Parietal lobe (tissue), 1 donor: Measurements from ENCODE around the gene ZNF530. TPM values are rescaled to one million over a fixed set of nuclear protein-coding genes. Genes with fewer than 3 reads are reported as not detected.

ENCODE experiments used
- total RNA-seq: library from RNA; depleted of rRNA; stranded (reverse); fragments of >200 nt; gene quantifications from one replicate; pipeline ENCODE4 v1.2.3, GENCODE V29; 2014

Gene ZNF530
- 5.6 TPM for total RNA-seq

DNA sequence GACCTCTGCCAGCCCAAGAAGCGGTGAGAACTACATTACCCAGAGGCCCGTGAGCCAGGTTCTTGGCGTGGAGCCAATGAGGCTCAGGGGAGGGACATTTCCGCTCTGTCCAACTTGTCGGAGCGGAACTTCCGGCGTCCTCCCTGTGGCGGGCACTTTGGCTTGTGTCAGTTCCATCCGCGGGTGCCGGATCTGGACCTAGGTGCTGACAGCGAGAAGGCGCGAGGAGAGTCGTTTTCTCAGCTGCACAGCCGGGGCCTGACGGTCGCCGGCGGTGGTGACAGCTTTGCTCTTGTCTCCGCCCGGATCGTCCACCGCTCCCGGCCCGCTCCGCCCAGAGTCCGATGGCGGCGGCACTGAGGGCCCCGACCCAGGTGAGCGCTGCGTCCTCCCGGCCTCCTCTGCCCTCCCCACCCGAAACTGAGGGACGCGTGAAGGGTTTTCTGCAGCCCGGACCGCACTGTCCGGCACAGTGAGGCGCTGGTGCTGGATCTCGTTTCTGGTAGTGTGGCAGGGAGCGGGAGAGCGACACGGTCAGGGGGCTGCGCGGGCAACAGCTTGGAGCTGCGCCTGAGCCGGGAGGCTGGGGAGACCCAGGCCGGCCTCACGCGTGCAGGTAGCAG is at the start of gene ZNF530:
TSS of gene ZNF530 (plus strand) at position 125 of the 623 bp plus-strand sequence. CDS start 4,461 bp downstream, outside the sequence.

DNA sequence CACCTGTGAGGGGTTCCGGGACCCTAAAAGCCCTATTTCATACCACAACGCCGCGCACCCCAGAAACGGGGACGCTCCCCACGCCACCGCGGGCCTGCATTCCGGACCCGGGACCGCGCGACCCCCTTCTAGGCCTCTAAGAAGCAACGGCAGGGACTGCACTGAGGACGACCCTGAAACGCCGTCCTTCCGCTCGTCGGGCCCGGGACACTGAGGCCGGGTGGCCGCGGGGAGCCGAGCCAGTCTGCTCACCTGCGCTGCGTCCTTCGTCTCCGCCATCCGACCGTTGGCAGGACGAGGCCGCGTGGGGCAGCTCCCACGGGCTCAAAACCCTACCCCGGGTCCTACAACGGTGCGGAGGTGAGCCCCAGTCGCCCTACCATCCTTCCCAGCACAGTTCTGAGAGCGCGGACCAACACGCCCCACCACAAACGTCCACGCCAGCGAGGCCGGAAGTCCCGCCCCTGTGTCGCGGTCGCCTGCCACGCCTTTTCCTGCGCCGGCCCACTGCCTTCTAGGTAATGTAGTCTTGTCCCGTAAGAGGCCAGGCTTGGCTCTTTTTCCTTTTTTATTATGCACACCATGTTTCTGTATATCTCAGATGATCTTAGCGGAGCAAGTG is 40.2 kb upstream of the ZNF530 start, which contains the start of gene ZNF550:
TSS of gene ZNF550 (minus strand) at position 460 of the 622 bp plus-strand sequence. CDS start at position 279, 181 bp downstream.

DNA sequence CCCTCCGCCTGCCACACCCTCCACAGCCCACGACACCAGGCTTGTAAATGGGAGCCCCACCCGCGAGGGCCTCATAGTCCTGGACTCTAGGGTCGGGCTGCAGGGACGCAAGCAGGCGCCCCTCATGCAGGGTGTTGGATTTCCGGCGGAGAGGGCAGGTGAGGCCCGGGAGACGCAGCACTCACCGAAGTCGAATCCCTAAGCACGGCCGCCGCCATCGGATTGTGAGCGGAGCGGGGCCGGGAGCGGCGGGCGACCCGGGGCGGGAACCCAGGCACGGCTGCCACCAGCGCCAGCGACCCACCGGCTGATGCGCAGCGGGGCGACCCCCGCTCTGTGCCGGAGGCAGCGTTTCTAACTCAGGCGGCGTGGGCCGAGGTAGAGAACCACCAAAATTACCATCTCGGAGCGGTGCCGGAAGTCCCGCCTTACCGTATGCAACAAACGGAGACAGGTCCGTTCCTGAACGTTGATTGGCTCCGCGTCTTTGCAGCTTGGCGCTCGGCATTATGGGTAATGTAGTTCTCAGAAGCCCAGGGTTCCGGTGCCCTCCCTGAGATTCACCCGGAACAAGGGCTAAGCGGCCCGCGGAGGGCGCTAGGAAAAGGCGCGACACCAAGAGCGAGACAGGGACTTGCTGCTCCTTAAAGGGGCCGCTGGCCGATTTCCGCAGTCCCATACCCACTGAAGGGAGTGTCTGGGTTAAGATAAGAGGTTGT is 21.0 kb upstream of the ZNF530 start, which contains the start of gene ZNF416:
TSS of gene ZNF416 (minus strand) at position 425 of the 719 bp plus-strand sequence. CDS start at position 218, 207 bp downstream.

DNA sequence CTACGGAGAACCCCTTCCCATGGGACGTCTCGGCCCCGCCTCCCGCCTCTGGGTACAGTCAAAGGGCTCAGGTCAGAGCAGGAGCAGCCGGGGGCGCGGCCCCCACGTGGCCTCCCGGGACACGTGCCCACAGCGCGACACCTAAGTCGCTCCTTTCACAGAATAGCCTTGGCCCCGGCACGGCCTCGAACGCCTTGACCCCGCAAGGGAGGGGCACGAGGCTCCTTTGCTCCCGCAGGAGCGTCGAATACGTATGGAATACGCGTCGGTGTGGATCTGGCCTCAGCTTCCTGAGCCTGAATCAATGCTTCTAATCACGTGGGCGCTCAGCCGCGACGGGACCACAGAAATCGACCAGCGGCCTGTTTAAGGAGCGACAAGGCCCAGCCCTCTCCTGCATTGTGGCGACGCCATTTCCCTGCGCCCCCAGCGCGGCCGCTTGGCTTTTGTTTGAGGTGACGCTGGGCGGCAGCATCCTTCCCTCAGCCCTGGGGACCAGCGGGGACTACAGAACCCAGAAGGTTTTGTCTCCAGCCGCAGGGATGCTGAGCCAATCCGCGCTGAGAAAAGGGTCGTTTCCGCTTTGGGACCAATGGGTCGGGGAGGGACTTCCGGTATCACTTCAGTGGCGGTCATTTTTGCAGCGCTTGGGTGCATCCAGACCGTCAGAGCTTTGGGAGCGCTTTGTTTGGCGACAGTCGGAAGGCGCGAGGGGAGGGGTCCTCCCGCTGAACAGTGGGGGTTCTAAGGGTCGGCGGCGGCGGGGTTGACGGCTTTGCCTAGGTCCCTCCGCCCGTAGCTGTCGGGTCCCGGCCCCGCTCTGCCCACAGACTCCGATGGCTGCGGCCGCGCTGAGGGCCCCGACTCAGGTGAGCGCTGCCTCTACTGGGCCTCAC is 15.9 kb upstream of the ZNF530 start, which contains the start of gene ZIK1:
TSS of gene ZIK1 (plus strand) at position 625 of the 896 bp plus-strand sequence. CDS start at position 837, 212 bp downstream.

DNA sequence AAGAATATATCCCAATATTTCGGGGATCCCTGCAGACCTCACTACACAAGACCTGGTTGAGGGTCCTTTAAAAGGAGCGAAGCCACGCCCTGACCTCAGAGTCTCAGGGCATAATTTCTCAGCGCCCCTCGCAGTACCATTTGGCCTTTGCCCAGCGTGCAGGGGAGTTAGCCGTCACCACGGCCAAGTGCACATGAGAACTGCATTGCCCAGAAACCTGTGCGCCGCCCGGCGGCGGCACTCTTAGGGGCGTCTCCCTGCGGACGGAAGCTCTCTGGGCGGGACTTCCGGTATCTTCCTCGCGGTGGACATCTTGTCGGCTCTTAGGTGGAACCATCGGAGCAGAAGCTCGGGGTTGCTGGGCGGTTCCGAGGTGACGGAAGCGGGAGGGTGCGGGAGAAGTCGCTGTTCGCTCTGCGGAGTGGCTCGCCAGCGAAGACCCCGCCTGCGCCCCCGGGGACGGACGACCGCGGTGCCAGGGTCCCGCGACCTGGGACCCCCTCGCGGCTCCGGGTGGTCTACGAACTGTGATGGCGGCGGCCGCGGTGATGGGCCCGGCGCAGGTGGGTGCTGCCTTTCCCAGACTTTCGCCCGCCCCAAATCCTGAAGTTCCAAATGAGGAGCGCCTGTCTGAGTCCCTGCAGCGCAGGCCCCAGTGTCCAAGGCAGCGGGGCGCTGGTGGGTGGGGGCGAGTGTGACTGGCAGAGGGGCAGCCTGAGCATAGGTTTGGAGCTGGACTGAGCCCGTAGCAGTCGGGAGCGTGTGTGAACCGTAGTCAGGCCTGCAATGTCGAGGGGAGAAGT is 14.5 kb downstream of the ZNF530 start, which contains the start of gene ZNF134:
TSS of gene ZNF134 (plus strand) at position 302 of the 803 bp plus-strand sequence. CDS start 5,227 bp downstream, outside the sequence.

DNA sequence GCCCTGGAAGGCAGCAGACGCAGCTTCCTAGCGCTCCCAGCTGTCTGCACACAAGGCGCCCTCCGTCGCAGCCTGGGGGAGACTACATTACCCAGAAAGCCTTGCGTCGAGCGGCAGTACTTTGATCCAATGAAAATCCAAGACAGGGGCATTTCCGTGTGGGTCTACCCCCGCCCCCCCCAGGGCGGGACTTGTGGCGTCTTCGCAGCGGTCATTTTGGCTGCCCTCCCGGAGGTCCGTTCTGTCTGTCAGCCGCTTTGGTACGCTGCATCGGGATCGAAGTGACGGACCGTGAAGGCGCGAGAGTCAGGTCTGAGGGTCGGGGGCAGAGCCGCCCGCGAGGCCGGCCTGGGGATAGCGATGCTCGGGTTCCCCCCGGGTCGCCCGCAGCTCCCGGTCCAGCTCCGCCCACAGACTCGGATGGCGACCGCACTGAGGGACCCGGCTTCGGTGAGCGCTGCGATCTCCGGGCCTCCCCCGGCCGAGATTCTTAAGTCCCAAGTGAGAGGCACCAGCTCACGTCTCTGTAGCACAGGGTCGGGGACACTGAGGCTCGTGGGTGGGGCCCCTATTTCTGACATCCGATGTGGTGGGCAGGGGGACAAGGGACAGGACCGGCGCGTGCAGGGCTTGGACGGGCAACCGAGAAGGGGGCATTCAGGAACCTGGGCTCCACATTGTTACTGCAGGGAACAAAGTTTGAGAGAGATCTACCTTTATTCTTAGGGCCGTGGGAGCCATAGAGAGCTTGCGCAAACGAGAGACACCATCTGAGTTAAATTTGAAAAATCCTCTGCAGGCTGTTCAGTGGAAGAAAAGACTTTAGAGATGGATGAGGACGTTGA is 33.5 kb downstream of the ZNF530 start, which contains the start of gene ZNF211:
TSS of gene ZNF211 (plus strand) at position 182 of the 845 bp plus-strand sequence. CDS start at position 361, 179 bp downstream.

Other genes starting within 250 kb of the ZNF530 start
- gene ZNF304, start 248.6 kb upstream of the ZNF530 start, total RNA-seq = 22.8 TPM
- 24.1 TPM for gene TRAPPC2B, start 236.3 kb upstream of the ZNF530 start, total RNA-seq
- gene ZNF547, start 236.3 kb upstream of the ZNF530 start, total RNA-seq = 16.0 TPM
- gene ZNF548, start 210.0 kb upstream of the ZNF530 start, total RNA-seq = 68.2 TPM
- 57.9 TPM for gene ZNF17, start 188.7 kb upstream of the ZNF530 start, total RNA-seq
- gene ZNF749, start 164.6 kb upstream of the ZNF530 start, total RNA-seq = 49.8 TPM
- gene VN1R1, start 142.7 kb upstream of the ZNF530 start, total RNA-seq = 11.0 TPM
- 77.3 TPM for gene ZNF772, start 122.3 kb upstream of the ZNF530 start, total RNA-seq
- gene ZNF419, start 112.1 kb upstream of the ZNF530 start, total RNA-seq = 29.7 TPM
- gene ZNF773, start 99.9 kb upstream of the ZNF530 start, total RNA-seq = 35.4 TPM
- gene ZNF549, start 72.5 kb upstream of the ZNF530 start, total RNA-seq = 41.9 TPM
- 21.3 TPM for gene ZNF550, start 40.0 kb upstream of the ZNF530 start, total RNA-seq
- gene ZNF416, start 21.0 kb upstream of the ZNF530 start, total RNA-seq = 15.0 TPM
- 30.4 TPM for gene ZIK1, start 15.7 kb upstream of the ZNF530 start, total RNA-seq
- 50.1 TPM for gene ZNF134, start 14.4 kb downstream of the ZNF530 start, total RNA-seq
- 51.3 TPM for gene ZNF211, start 33.3 kb downstream of the ZNF530 start, total RNA-seq
- gene ZSCAN4, start 69.0 kb downstream of the ZNF530 start, total RNA-seq = not detected
- gene ZNF551, start 82.1 kb downstream of the ZNF530 start, total RNA-seq = 26.3 TPM
- 81.7 TPM for gene ZNF154, start 109.3 kb downstream of the ZNF530 start, total RNA-seq
- gene ZNF671, start 127.7 kb downstream of the ZNF530 start, total RNA-seq = 33.2 TPM
- gene ZNF776, start 146.9 kb downstream of the ZNF530 start, total RNA-seq = 57.3 TPM
- 79.5 TPM for gene ZNF586, start 169.8 kb downstream of the ZNF530 start, total RNA-seq
- gene ZNF552, start 215.0 kb downstream of the ZNF530 start, total RNA-seq = 20.3 TPM
- 53.5 TPM for gene ZNF587B, start 230.4 kb downstream of the ZNF530 start, total RNA-seq
- gene ZNF587, start 250.0 kb downstream of the ZNF530 start, total RNA-seq = 51.0 TPM